Esophagus muscularis mucosa (tissue), 4 donors: Measurements from ENCODE around the gene TSHZ3. TPM values are rescaled to one million over a fixed set of nuclear protein-coding genes. Genes with fewer than 3 reads are reported as not detected.
A peak's percentile ranks its signal among the peaks of the same experiment; 100 is the strongest.

Source experiments
- DNase-seq: peaks from one replicate; pipeline ENCODE4 v3.0.0-alpha.2; 2017; ENCODE audit errors: extremely low spot score
- H3K27ac ChIP-seq, 4 donors: fragments of 200-600 bp; sonication (generic); replicated peaks in 1 of 4; 1 replicate in 3 of 4; 2 replicates in 1 of 4; pipeline ENCODE4 v1.5.1; 2016 to 2019; ENCODE audit warnings: mild to moderate bottlenecking in 1 of 4
- H3K27me3 ChIP-seq, 4 donors: fragments of 200-600 bp; sonication (generic); one replicate each; pipeline versions ENCODE4 v1.5.1 to v1.6.0; 2016 to 2019
- H3K36me3 ChIP-seq, 4 donors: fragments of 200-600 bp; sonication (generic); one replicate each; pipeline ENCODE4 v1.5.1; 2016 to 2019
- H3K4me1 ChIP-seq, 4 donors: fragments of 200-600 bp; sonication (generic); one replicate each; pipeline ENCODE4 v1.5.1; 2016 to 2019
- H3K4me3 ChIP-seq, 4 donors: fragments of 200-600 bp; sonication (generic); 1 replicate in 2 of 4; 2 replicates in 2 of 4; pipeline ENCODE4 v1.5.1; 2016 to 2019; ENCODE audit warnings: mild to moderate bottlenecking in 4 of 4, moderate library complexity in 1 of 4
- H3K9me3 ChIP-seq, 4 donors: fragments of 200-600 bp; sonication (generic); 1 replicate in 3 of 4; 2 replicates in 1 of 4; pipeline ENCODE4 v1.5.1; 2016 to 2019
- EP300 ChIP-seq: sonication (generic); formaldehyde crosslinking; IDR thresholded peaks from one replicate; pipeline ENCODE4 v1.6.1; 2017; ENCODE audit warnings: antibody characterized with exemption
- POLR2A ChIP-seq: fragments of 450-650 bp; IDR thresholded peaks from one replicate; pipeline ENCODE4 v1.6.1; 2017; ENCODE audit warnings: antibody characterized with exemption, moderate library complexity, mild to moderate bottlenecking, low read depth
- POLR2AphosphoS5 ChIP-seq, 2 donors: sonication (generic); formaldehyde crosslinking; IDR thresholded peaks; one replicate each; pipeline ENCODE4 v1.6.1; 2017; ENCODE audit warnings: antibody characterized with exemption in 2 of 2
- WGBS: methylation state at CpG from one replicate; pipeline ENCODE4 v1.1.5; 2018; 5-methylcytosine and 5-hydroxymethylcytosine counted together
- intact Hi-C: fragments of 100-400 bp; cut with DNase I; formaldehyde crosslinking; loops from one replicate; pipeline ENCODE4 v1.15.1; 2023
- total RNA-seq, 4 donors: library from RNA; depleted of rRNA; stranded (reverse); fragments of >200 nt; gene quantifications; one replicate each; pipeline versions ENCODE4 v1.1.0 to v1.2.1, GENCODE V29; 2016
- TF ChIP-seq, protein P1 (sequence below), 3 experiments: fragments of 200-600 bp in 2 of 3; fragments of 450-650 bp in 1 of 3; sonication (generic) in 2 of 3; IDR thresholded peaks; one replicate each; pipeline ENCODE4 v1.5.1; 2017 to 2019; ENCODE audit warnings: antibody characterized with exemption in 3 of 3, mild to moderate bottlenecking in 2 of 3, moderate library complexity in 1 of 3

Gene TSHZ3, protein sequence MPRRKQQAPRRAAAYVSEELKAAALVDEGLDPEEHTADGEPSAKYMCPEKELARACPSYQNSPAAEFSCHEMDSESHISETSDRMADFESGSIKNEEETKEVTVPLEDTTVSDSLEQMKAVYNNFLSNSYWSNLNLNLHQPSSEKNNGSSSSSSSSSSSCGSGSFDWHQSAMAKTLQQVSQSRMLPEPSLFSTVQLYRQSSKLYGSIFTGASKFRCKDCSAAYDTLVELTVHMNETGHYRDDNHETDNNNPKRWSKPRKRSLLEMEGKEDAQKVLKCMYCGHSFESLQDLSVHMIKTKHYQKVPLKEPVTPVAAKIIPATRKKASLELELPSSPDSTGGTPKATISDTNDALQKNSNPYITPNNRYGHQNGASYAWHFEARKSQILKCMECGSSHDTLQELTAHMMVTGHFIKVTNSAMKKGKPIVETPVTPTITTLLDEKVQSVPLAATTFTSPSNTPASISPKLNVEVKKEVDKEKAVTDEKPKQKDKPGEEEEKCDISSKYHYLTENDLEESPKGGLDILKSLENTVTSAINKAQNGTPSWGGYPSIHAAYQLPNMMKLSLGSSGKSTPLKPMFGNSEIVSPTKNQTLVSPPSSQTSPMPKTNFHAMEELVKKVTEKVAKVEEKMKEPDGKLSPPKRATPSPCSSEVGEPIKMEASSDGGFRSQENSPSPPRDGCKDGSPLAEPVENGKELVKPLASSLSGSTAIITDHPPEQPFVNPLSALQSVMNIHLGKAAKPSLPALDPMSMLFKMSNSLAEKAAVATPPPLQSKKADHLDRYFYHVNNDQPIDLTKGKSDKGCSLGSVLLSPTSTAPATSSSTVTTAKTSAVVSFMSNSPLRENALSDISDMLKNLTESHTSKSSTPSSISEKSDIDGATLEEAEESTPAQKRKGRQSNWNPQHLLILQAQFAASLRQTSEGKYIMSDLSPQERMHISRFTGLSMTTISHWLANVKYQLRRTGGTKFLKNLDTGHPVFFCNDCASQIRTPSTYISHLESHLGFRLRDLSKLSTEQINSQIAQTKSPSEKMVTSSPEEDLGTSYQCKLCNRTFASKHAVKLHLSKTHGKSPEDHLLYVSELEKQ
- total RNA-seq: 10 to 100 TPM; 17.1 to 45.5 (median 24.6) TPM

DNA sequence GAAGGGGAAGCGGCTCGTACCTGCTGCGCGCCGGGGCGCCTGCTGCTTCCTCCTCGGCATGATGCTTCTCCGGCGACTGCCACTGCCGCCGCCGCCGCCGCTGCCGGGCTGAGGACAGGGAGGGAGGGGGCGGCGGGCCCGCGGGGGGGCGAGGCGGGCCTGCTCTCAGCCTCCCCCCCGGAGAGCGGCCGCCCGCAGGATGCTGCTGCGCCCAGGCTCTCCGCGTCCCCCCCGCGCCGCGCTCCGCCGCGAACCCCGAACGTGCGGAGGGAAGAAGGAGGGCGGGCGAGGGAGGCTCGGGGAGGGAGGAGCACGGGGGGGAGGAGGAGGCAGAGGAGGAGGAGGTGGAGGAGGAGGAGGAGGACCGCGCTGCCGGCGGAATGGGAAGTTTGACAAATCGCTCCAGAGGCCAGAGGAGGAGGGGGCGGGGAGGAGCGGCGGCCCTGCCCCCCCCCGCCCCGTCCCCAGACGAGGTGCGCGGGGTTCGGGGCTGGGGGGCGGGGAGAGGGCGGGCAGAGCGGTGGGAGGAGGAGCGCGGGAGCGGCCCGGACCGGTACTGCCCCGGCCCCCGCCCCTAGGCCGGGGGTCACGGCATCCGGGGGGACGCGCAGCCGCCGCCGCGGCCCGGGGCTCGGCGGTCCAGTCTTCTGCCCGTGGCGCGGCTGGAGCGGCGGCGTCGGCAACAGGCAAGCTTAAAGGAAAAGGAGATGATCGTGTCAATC, at the start of gene TSHZ3:
Gene TSHZ3, minus strand, starts transcription at position 277 of the 722 bp plus-strand sequence. Its CDS starts 217 bp downstream, at position 60.
- Histone ChIP-seq H3K27ac (peak within 1 kb of the TSS; percentile 93 to 99 (median 96)), H3K4me1 (peaks cover 21 to 71% (median 65%) of the 10 kb centered on the region in 4 donors), H3K27me3 (peaks cover 0 to 12% (median 0%) of the 10 kb centered on the region in 4 donors), H3K9me3 (no peaks in the 10 kb centered on the region), H3K4me3 (peak within 1 kb of the TSS; percentile 76 to 98 (median 88)), H3K36me3 (no peaks in the 10 kb centered on the region)
- WGBS: 2% methylated on average over 36 of the region's 86 CpGs
- DNase-seq: no peak
- intact Hi-C loops: no loop called here
- TF ChIP-seq EP300: no peak
- TF ChIP-seq, protein P1, sequence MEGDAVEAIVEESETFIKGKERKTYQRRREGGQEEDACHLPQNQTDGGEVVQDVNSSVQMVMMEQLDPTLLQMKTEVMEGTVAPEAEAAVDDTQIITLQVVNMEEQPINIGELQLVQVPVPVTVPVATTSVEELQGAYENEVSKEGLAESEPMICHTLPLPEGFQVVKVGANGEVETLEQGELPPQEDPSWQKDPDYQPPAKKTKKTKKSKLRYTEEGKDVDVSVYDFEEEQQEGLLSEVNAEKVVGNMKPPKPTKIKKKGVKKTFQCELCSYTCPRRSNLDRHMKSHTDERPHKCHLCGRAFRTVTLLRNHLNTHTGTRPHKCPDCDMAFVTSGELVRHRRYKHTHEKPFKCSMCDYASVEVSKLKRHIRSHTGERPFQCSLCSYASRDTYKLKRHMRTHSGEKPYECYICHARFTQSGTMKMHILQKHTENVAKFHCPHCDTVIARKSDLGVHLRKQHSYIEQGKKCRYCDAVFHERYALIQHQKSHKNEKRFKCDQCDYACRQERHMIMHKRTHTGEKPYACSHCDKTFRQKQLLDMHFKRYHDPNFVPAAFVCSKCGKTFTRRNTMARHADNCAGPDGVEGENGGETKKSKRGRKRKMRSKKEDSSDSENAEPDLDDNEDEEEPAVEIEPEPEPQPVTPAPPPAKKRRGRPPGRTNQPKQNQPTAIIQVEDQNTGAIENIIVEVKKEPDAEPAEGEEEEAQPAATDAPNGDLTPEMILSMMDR (IDR thresholded peaks at IDR 0.05): peak in 1 of 3 experiments; percentile 24
- TF ChIP-seq POLR2AphosphoS5 (IDR thresholded peaks at IDR 0.05): peak; percentile 6 to 57

DNA sequence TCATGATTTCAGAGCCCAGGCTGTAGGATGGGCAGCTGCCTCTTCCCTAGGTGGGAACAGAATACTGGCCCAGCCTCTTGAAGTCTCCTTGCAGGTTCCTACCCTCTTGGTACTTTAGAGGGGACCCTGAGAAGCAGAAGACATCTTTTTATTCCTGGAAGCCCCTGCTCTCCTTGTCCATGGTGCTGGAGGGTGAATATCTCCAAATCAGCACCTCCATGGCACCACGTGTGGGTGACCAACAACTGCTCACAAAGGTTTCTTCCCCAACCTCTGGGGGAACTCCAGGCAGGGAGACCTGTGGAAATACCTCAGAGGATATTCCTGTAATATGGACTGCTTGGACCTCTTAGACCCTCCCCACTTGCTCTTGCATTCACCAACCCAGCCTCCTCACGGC, 48.1 kb upstream of the TSHZ3 start:
- no peaks in the 10 kb centered on the region for H3K36me3 ChIP-seq
- H3K9me3 ChIP-seq: no peaks in the 10 kb centered on the region
- H3K27me3 ChIP-seq: no peaks in the 10 kb centered on the region
- no peak overlapping the region for H3K4me3 ChIP-seq
- H3K4me1 ChIP-seq: no peaks in the 10 kb centered on the region
- WGBS: 86% methylated on average over 2 of the region's 2 CpGs
- no peak overlapping the region for H3K27ac ChIP-seq
- TF ChIP-seq POLR2A (no peak), POLR2AphosphoS5 (IDR thresholded peaks at IDR 0.05) (no peak), EP300 (no peak)
- TF ChIP-seq, protein P1 (IDR thresholded peaks at IDR 0.05): no peak
- intact Hi-C loops: no loop called here
- DNase-seq: no peak

DNA sequence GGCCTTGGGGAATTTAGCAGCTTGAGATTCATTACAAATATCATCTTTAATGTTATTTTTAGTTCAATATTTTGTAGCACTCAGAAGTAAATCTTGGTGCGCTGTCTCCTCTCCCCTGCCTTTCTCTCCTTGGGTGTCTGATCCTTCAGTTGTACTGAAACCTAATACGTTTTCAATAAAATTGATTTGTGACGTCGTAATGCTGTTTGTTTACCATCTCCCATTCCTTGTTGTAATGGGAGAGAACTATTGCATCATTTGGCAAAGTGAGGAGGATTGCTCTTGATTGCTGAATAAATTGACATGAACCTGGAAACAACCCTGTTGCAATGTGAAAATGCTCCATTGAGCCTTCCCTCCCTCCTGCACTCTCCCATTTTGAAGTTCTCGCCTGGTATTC, 43.2 kb upstream of the TSHZ3 start:
- intact Hi-C loops: no loop called here
- no peak overlapping the region for H3K4me3 ChIP-seq
- no peaks in the 10 kb centered on the region for H3K27me3 ChIP-seq
- no peaks in the 10 kb centered on the region for H3K9me3 ChIP-seq
- no peaks in the 10 kb centered on the region for H3K4me1 ChIP-seq
- 77% methylated on average over 5 of the region's 5 CpGs for whole genome bisulfite sequencing
- H3K27ac ChIP-seq: no peak overlapping the region
- H3K36me3 ChIP-seq: no peaks in the 10 kb centered on the region
- TF ChIP-seq EP300: no peak
- TF ChIP-seq, protein P1 (IDR thresholded peaks at IDR 0.05): no peak
- no peak for TF ChIP-seq POLR2A
- TF ChIP-seq POLR2AphosphoS5 (IDR thresholded peaks at IDR 0.05): no peak
- no peak for DNase-seq

DNA sequence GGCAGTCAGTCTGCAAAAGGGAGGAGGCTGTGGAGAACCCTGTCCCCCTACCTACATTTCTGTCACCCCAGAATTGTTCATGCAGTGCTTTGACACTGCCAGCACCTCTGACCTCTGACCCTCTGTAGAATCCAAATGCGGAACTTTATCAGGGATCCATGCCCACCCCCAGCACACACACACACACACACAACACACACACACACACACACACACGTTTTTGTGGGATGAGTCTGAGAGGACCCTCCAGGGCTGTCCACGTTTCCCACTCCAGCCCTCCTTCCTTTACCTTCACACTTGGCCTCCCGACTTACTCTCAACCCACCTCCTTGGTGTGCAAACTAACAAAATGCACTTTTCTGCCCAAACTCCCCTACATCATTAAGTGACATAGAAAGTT, 42.3 kb upstream of the TSHZ3 start:
- no peaks in the 10 kb centered on the region for H3K36me3 ChIP-seq
- intact Hi-C loops: no loop called here
- no peak overlapping the region for H3K27ac ChIP-seq
- H3K4me3 ChIP-seq: no peak overlapping the region
- 86% methylated on average over 4 of the region's 4 CpGs for WGBS
- H3K27me3 ChIP-seq: no peaks in the 10 kb centered on the region
- H3K9me3 ChIP-seq: no peaks in the 10 kb centered on the region
- TF ChIP-seq POLR2AphosphoS5 (IDR thresholded peaks at IDR 0.05) (no peak), POLR2A (no peak), EP300 (no peak)
- TF ChIP-seq, protein P1 (IDR thresholded peaks at IDR 0.05): no peak
- DNase-seq: no peak
- no peaks in the 10 kb centered on the region for H3K4me1 ChIP-seq
